Stimulated activated effector memory CD8-positive, alpha-beta T cell treated with anti-CD3 and anti-CD28 coated beads, Interleukin-12 subunit alpha, Interleukin-12 subunit beta, amount 100 ng/mL, for 72 hours (primary cell): ENCODE results near the gene AKT1.
A peak's percentile ranks its signal among the peaks of the same experiment; 100 is the strongest.

ENCODE experiments used
- ATAC-seq: fragments of 150-1000 bp; cut with Tn5 transposase; 2 replicates; pipeline ENCODE4 v1.10.0; 2021
- DNase-seq, 2 donors: peaks; one replicate each; pipeline ENCODE4 v3.0.0; 2021 to 2022; ENCODE audit warnings: low spot score in 2 of 2
- H3K27ac Mint-ChIP-seq: one replicate; pipeline ENCODE4 v1.8.0; 2022; ENCODE audit warnings: mild to moderate bottlenecking, mixed read lengths
- H3K36me3 Mint-ChIP-seq: one replicate; pipeline ENCODE4 v1.8.0; 2022; ENCODE audit warnings: mild to moderate bottlenecking, mixed read lengths
- H3K4me1 Mint-ChIP-seq: one replicate; pipeline ENCODE4 v1.8.0; 2022; ENCODE audit warnings: mixed read lengths
- H3K4me3 Mint-ChIP-seq: one replicate; pipeline ENCODE4 v1.8.0; 2022; ENCODE audit warnings: mild to moderate bottlenecking, mixed read lengths
- H3K9me3 Mint-ChIP-seq: one replicate; pipeline ENCODE4 v1.8.0; 2022; ENCODE audit warnings: mixed read lengths

Gene AKT1

GRCh38 chr14:104786726-104787675, 8.5 kb downstream of the AKT1 start:
- no peak overlapping the region for H3K4me3 Mint-ChIP-seq
- peak overlapping the region; percentile 81 for H3K27ac Mint-ChIP-seq
- peaks cover 32% of the 10 kb centered on the region for H3K4me1 Mint-ChIP-seq

DNA sequence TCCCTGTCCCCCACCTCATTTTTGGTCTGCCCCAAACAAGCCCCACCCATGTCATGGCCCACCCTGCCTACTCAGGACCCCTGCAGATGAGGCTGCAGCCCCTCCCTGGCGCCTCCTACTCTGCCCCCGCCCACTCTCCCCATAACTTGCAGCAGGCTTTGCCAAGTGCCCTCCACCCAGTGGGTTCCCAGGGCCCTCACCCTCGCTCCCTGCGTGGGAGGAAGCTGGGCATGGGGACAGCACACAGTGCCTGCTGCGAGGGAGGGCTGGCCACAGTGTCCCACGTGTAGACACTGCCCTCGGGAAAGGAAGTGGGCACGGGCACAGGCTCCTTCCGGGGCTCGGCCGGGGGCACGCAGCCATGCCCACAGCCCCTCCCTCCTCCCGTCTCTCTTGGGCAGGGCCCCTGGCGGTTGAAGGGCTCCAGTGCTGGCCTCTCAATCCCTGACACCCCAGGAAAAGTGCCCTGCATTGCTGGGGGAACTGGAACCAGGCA, 9.4 kb downstream of the AKT1 start:
- no peaks in the 10 kb centered on the region for H3K9me3 Mint-ChIP-seq
- H3K4me1 Mint-ChIP-seq = peaks cover 26% of the 10 kb centered on the region
- ATAC-seq (peak; percentile 41), DNase-seq (no peak)
- peak overlapping the region; percentile 81 for H3K27ac Mint-ChIP-seq
- H3K36me3 Mint-ChIP-seq = peaks cover 16% of the 10 kb centered on the region
- no peak overlapping the region for H3K4me3 Mint-ChIP-seq

More at GRCh38 chr14:104786726-104787675, 8.5 kb downstream of the AKT1 start:
- DNase-seq (no peak), ATAC-seq (no peak)
- H3K9me3 Mint-ChIP-seq = no peaks in the 10 kb centered on the region
- peaks cover 23% of the 10 kb centered on the region for H3K36me3 Mint-ChIP-seq

DNA sequence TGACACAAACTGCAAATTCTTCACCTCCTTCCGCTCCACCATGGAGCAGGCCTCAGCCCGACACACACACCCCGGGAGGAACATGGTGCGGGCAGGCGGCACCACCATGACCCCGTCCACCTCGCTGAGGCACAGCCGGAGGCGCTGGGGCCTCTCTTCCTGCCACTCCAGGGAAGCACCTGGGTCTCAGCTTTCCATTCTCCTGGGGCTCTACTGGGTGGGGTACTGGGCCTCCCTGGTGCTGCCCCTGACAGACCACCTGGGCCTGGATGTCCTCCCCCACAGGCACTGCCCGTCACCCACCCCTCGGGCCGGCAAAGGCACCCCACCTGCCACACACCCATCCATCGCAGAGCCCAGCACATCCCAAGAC, 9.9 kb downstream of the AKT1 start:
- Mint-ChIP-seq H3K4me1 (peaks cover 21% of the 10 kb centered on the region), H3K9me3 (no peaks in the 10 kb centered on the region), H3K4me3 (no peak overlapping the region), H3K36me3 (peaks cover 15% of the 10 kb centered on the region), H3K27ac (peak overlapping the region; percentile 81)
- DNase-seq (no peak), ATAC-seq (no peak)

DNA sequence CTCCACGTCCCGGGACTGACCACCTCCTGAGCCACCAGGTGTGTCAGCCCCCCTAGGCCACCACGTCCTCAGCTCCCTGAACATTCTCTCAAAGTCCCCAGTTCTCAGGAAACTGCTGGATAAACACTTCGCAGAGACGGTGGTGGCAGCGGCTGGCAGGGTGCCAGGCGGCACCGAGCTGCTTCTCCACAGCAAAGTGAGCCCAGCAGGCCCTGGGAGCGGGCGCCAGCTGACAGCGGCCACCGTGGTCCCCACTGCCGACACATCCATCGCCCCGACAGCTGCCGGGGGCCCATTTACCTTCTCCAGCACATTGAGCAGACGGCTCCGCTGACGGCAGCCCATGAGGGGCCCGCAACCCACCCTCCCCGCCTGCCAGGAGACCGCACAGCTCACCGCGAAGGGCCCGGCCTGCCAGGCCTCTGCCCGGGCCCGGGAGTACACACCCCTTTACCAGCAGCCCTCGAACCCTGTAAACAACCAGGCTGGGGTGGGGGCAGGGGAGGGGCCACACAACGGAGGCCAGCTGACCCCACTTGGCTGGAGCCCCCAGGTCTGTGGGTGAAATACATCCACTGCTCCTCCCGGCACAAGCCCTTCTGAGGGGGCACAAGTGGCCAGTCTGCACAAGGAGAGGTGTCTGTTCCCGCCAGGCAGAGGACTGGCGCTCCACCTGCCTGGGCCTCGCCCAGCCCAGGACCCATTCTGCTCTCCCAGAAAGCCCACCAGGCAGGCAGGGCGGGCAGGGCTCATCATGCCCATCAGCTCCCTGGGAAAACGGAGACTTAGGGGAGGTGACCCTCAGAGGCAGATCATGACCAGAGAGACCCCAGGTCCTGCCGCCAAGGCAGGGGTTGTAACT, 10.5 kb downstream of the AKT1 start:
- ATAC-seq = no peak
- Mint-ChIP-seq H3K36me3 (peaks cover 14% of the 10 kb centered on the region), H3K4me3 (no peak overlapping the region), H3K4me1 (peaks cover 21% of the 10 kb centered on the region), H3K27ac (peak overlapping the region; percentile 81), H3K9me3 (no peaks in the 10 kb centered on the region)
- DNase-seq = no peak

DNA sequence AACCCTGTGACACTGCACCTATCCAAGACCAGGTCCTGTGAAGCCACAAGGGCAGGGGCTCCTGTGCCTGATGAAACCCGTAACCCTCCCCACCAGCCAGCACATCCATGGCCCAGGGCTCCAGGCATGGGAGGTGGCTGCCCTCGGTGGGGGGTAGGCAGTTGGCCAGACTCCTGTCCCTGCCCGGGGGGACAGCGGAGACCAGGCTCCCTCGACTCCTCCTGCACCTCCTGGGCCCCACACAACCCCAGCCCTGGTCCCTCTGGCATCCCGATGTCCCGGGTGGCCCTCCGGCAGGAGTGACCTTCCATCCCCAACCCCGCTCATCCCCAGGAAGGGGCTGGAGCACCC, 11.4 kb downstream of the AKT1 start:
- H3K36me3 Mint-ChIP-seq = peaks cover 15% of the 10 kb centered on the region
- no peak for ATAC-seq
- H3K27ac Mint-ChIP-seq = peak overlapping the region; percentile 67
- no peaks in the 10 kb centered on the region for H3K9me3 Mint-ChIP-seq
- H3K4me1 Mint-ChIP-seq = peaks cover 21% of the 10 kb centered on the region
- no peak for DNase-seq
- no peak overlapping the region for H3K4me3 Mint-ChIP-seq

DNA sequence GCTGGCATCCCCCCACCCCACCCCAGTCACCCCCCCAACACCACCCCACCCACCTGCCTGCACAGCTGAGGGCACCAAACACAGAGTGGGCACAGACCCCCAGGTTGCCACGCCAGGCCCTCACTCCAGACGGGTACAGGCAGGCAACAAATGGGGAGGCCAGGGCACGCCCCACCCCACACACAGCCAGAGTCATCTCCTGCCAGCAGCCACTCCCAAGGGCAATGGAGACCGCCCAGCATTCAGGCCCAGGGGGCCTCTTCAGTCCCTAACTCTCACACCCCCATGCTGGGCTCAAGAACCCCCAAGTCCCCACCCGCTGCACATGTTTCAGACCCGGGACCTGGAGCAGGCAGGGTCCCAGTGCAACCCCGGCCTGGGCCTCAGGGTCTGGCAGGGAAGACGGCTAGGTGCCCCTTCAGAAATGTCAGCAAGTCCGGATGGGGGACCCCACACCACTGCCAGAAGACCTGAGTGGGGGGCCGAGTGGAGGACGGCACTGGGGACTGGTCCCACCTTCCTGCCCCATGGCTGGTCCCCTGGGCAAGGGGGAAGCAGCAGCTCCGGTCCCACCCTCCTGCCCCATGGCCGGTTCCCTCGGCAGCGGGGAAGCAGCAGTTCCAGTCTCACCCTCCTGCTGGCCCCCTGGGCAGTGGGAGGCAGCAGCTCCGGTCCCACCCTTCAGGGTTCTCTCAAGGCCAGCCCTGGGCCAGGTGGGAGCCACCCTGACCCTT, 11.9 kb downstream of the AKT1 start:
- no peaks in the 10 kb centered on the region for H3K9me3 Mint-ChIP-seq
- H3K4me1 Mint-ChIP-seq = peaks cover 21% of the 10 kb centered on the region

GRCh38 chr14:104782808-104783139, 12.8 kb downstream of the AKT1 start:
- H3K36me3 Mint-ChIP-seq = peaks cover 15% of the 10 kb centered on the region
- no peak for DNase-seq
- no peak for ATAC-seq
- peaks cover 13% of the 10 kb centered on the region for H3K4me1 Mint-ChIP-seq
- H3K4me3 Mint-ChIP-seq = no peak overlapping the region
- H3K9me3 Mint-ChIP-seq = no peaks in the 10 kb centered on the region
- peak overlapping the region; percentile 58 for H3K27ac Mint-ChIP-seq

More for the DNA sequence above, 11.9 kb downstream of the AKT1 start:
- Mint-ChIP-seq H3K36me3 (peaks cover 15% of the 10 kb centered on the region), H3K4me3 (no peak overlapping the region), H3K27ac (peak overlapping the region; percentile 67)
- ATAC-seq = no peak
- no peak for DNase-seq

DNA sequence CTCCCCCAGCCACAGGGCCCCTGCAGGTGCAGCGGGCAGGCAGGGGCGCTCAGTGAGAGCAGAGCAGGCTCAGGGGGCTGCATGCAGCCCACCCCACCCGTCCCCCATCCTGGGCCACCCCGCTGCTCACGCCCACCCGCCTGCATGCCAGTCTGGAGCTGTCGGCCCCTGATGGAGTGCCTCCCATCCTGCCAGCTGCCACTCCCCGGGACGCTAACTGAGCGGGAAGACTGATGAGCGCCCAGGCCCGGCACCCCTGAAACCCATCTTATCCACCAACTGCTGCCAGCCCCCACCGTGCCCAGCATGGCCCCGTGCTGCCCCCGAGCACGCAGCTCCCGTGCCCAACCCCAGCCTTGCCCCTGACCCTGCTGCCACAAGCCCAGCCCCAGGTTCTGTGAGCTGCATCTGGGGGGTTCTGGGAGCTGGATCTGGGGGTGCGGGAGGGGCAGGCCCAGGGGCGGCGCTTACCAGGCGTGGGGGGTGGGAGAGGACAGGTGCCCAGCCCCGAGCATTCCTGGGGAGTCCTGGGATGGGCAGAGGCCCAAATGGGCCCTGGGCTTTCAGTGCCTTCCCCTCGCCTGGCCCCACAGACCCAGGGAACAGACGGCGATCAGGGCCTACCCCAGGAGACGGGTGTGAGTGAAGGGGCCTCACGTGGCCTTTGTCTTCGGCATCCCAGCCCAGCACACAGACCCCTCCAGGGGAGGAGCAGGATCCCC, 13.3 kb downstream of the AKT1 start:
- no peaks in the 10 kb centered on the region for H3K9me3 Mint-ChIP-seq
- ATAC-seq (no peak), DNase-seq (no peak)
- no peak overlapping the region for H3K4me3 Mint-ChIP-seq
- peaks cover 15% of the 10 kb centered on the region for H3K36me3 Mint-ChIP-seq
- H3K27ac Mint-ChIP-seq = peak overlapping the region; percentile 58
- H3K4me1 Mint-ChIP-seq = peaks cover 12% of the 10 kb centered on the region

- H3K36me3 Mint-ChIP-seq = peaks cover 8% of the 10 kb centered on the region
- ATAC-seq = no peak
- peaks cover 5% of the 10 kb centered on the region for H3K4me1 Mint-ChIP-seq
- no peak overlapping the region for H3K27ac Mint-ChIP-seq
- H3K9me3 Mint-ChIP-seq = no peaks in the 10 kb centered on the region
- no peak for DNase-seq
- H3K4me3 Mint-ChIP-seq = no peak overlapping the region
Measured at GRCh38 chr14:104781271-104782077, 14.1 kb downstream of the AKT1 start.

- H3K4me3 Mint-ChIP-seq = no peak overlapping the region
- DNase-seq (no peak), ATAC-seq (no peak)
- H3K9me3 Mint-ChIP-seq = no peaks in the 10 kb centered on the region
- no peaks in the 10 kb centered on the region for H3K4me1 Mint-ChIP-seq
- H3K36me3 Mint-ChIP-seq = peaks cover 11% of the 10 kb centered on the region
- no peak overlapping the region for H3K27ac Mint-ChIP-seq
Measured at GRCh38 chr14:104780513-104781030, 15.0 kb downstream of the AKT1 start.

GRCh38 chr14:104779776-104780512, 15.6 kb downstream of the AKT1 start:
- no peak for DNase-seq
- no peak overlapping the region for H3K27ac Mint-ChIP-seq
- H3K36me3 Mint-ChIP-seq = peaks cover 14% of the 10 kb centered on the region
- H3K9me3 Mint-ChIP-seq = no peaks in the 10 kb centered on the region
- H3K4me1 Mint-ChIP-seq = no peaks in the 10 kb centered on the region
- ATAC-seq = no peak
- no peak overlapping the region for H3K4me3 Mint-ChIP-seq

DNA sequence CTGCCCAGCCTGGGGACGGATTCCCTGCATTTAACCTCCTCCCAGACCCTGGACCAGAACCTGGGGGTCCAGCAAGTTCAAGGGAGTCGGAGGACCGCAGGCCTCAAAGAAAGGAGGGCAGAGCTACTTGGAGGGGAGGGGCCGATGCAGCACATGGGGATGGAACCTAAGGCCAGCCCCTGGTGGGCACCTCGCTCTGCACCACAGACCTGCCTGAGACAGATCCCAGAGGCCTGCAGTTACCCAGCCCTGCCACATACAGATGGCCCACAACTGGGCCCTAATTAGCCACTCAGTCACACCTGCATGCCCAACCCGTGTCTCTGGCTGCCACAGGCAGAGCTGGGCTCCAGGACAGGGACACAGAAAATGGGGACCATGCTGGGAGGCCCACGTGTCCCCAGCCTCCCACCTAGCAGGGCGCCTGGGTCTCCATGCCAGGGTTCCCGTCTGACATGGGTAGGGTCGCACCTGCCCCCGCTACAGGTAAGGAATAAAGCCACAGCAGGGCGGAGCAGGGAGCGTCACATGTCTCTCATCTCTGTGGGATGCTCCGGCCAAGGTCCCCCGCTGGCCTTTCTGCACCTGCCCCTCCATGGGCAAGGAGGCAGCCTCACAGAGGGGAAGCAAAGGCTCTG, 16.7 kb downstream of the AKT1 start:
- no peak overlapping the region for H3K4me3 Mint-ChIP-seq
- ATAC-seq (no peak), DNase-seq (no peak)
- no peaks in the 10 kb centered on the region for H3K4me1 Mint-ChIP-seq
- H3K27ac Mint-ChIP-seq = peak overlapping the region; percentile 37
- H3K9me3 Mint-ChIP-seq = no peaks in the 10 kb centered on the region
- peaks cover 25% of the 10 kb centered on the region for H3K36me3 Mint-ChIP-seq

GRCh38 chr14:104777808-104778249, 17.7 kb downstream of the AKT1 start:
- ATAC-seq (no peak), DNase-seq (no peak)
- Mint-ChIP-seq H3K4me3 (no peak overlapping the region), H3K9me3 (no peaks in the 10 kb centered on the region), H3K4me1 (no peaks in the 10 kb centered on the region), H3K36me3 (peaks cover 35% of the 10 kb centered on the region), H3K27ac (peak overlapping the region; percentile 37)
